HG03520 (cell line): ENCODE data around the gene RAD51AP1.

Experiments
- ATAC-seq: cut with Tn5 transposase; IDR thresholded peaks from one replicate; pipeline ENCODE4 v1.9.1; 2021; ENCODE audit warnings: mild to moderate bottlenecking, moderate library complexity; ENCODE audit not compliant: unreplicated experiment

Gene RAD51AP1

DNA sequence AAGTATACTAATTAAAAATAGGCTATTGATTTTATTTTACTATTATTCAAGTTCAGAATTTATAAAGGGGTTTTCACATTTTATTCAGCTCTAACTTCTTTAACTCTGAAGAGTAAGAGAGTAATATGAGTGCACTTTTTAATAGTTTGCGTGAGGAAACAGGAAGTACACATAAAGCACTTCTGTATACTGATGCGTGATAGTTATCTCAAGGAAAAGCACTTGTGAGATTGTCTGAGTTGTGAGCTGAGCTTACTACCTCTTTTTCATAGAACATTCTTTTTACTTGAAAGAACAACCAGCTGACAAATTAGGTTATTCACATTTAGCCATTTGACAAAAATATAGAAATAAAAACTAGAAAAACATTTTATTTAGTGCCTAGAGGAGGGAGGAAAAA lies 1.9 kb downstream of the RAD51AP1 start:
- no peak for ATAC-seq

DNA sequence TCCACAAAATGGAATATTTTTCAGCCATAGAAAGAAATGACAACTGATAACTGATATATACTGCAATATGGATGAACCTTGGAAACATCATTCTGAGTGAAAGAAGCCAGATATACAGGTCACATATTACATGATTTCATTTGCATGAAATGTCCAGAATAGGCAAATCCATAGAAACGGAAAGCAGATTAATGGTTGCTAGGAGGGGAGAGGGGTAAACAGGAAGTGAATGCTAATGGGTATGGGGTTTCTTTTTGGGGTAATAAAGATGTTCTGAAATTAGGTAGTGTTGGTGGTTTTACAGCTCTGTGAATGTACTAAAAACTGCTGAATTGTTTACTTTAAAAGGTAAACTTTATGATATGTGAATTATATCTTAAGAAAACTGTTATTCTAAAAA lies 6.5 kb downstream of the RAD51AP1 start:
- ATAC-seq: no peak

GRCh38 chr12:4552191-4552590 lies 13.5 kb downstream of the RAD51AP1 start:
- no peak for ATAC-seq

DNA sequence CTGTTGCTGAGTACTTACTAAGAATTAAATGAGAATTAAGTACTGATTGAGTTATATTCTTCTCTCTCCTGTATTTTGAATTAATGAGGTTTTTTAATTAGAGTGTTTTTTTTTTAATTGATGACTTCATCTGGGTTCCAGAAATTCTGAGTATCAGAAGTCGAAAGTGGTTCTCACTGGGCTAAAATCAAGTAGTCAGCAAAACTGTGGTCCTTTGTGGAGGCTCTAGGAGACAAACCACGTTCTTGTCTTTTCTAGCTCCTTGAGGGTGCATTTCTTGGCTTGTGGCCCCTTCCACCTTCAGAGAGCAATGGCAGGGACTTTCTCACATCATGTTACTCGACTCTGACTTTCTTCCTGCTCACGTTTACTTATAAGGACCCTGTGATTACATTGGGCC lies 15.3 kb downstream of the RAD51AP1 start:
- no peak for ATAC-seq

GRCh38 chr12:4555804-4556203 lies 17.1 kb downstream of the RAD51AP1 start:
- ATAC-seq: no peak

GRCh38 chr12:4556735-4557530 lies 18.2 kb downstream of the RAD51AP1 start:
- ATAC-seq: no peak

GRCh38 chr12:4557586-4557985 lies 18.9 kb downstream of the RAD51AP1 start:
- ATAC-seq: no peak

DNA sequence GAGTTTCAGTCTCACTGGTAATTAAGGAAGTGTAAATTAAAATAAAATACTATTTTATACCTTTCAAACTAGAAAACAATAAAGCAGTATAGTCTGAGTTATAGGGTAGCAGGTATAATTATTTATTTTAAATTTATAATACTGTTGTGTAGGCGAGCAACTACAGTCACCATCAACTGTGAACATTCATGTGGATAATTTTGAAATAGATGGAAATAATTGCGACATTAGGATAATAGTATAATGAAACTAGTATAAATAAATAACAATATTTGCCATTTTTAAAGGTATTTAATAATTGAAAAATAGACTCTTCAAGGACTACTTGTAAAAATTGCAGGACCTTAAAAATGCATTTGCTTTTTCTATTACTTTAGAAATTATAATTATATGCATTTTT lies 19.5 kb downstream of the RAD51AP1 start:
- no peak for ATAC-seq

GRCh38 chr12:4562034-4562657 lies 23.5 kb downstream of the RAD51AP1 start, which contains the start of gene DYRK4:
DYRK4 (plus strand) TSS chr12:4562208; CDS start chr12:4562246, 38 bp downstream.
- ATAC-seq: no peak

DNA sequence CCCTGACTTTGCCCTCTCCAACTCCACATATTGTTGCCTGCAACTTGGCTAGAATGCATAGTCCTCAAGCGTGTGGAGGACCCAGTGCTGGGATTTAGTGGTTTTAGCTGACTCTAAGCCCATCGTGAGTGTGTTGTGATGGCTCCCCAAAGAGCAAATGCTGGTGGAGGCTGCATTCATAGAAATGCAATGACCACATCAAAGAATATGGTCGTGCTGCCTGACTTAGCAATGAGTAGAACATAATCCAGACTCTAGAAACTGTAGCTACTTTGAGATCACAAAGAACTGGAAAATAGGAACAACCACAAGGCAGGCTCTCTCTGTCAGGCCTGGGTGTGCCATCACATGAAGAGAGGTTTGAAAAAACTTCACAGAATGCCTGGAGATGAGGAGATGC lies 24.6 kb downstream of the RAD51AP1 start:
- ATAC-seq: no peak

DNA sequence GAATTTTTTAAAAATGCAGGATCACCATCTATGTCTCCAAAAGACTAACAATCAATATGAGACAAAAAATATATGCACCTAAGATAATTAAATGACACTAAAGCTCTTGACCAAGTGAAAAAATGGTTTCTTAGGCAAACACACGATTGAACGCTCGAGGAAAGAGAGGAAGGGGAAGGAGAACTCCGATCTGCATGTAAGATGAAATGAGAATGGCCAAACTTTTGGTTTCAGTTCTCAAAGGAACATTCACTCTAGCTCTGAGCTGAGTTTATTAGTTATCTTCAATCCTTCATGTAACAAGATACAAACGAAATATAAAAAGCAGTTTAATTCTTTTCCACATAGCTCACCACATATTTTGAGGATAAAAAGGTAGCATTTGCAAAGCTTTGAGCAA lies 26.1 kb downstream of the RAD51AP1 start:
- no peak for ATAC-seq

- ATAC-seq: no peak
Measured at GRCh38 chr12:4566474-4566873, 27.8 kb downstream of the RAD51AP1 start.

GRCh38 chr12:4567073-4567881 lies 28.6 kb downstream of the RAD51AP1 start:
- ATAC-seq: no peak

- ATAC-seq: no peak
Measured at GRCh38 chr12:4569261-4569660, 30.6 kb downstream of the RAD51AP1 start.

DNA sequence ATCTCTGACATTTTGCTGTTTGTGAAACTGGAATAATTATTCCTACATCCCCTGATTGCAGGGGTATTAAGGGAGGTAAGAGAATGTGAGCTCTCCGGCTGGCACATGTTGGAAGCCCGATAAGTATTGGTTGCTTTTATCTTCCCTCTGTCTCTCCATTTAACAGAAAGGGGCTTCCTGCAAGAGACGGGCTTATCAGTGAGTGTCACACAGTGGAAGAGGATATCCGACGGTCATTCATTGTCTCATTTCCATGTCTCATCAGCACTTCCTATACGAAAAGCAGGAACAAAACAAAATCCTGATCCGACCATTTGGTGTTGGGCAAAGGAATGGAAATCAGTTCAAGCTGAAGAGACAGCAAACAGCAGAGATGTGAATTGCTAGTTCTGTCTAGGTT lies 34.0 kb downstream of the RAD51AP1 start:
- no peak for ATAC-seq

GRCh38 chr12:4579305-4580102 lies 40.8 kb downstream of the RAD51AP1 start:
- no peak for ATAC-seq

DNA sequence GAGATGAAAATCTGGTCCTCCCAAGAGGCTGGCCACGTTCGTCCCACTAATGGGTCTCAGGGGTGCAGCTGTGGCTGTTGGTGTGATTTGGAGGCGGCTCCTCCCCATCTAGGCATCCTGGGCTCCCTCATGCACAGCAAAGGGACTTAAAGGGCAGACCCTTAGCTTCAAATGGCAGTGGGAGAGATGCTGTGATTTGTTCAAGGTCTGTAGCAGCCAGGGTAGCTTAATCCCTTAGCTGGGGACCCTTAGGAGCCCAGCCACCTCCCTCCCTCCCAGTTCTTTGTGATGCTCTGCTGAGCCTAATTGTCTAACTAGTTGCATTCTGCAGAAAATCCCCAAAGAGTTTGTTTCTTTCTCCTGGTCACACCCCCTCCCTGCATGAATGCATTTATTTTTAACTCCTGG lies 41.6 kb downstream of the RAD51AP1 start:
- no peak for ATAC-seq

- no peak for ATAC-seq
Measured at GRCh38 chr12:4584281-4584680, 45.6 kb downstream of the RAD51AP1 start.

GRCh38 chr12:4584896-4585295 lies 46.2 kb downstream of the RAD51AP1 start:
- ATAC-seq: no peak

GRCh38 chr12:4586500-4586899 lies 47.8 kb downstream of the RAD51AP1 start:
- no peak for ATAC-seq

GRCh38 chr12:4587108-4587507 lies 48.4 kb downstream of the RAD51AP1 start:
- ATAC-seq: no peak
